ENCODE measurements around the gene NFATC1. TPM values are rescaled to one million over a fixed set of nuclear protein-coding genes. Genes with fewer than 3 reads are reported as not detected.

NFATC1 gene
- polyA plus RNA-seq, 2 of the 4 experiments (the other 2 are of a cell fraction) = 0.52 to 1.7 TPM

- CTCF ChIA-PET = no interaction called here
These were observed 164.5 kb downstream of the NFATC1 start for GRCh38 chr18:79560042-79560860.

GRCh38 chr18:79560861-79561210 lies 165.1 kb downstream of the NFATC1 start:
- DNase-seq (ENCODE audit: low read depth in 1 of 2, low spot score in 1 of 2) (no peak), FAIRE-seq (no peak), ATAC-seq (no peak)
- Histone ChIP-seq H3K9me3 (no peaks in the 10 kb centered on the region), H3K4me1 (no peaks in the 10 kb centered on the region), H3K27ac (no peak overlapping the region), H3K4me2 (no peak overlapping the region), H3K4me3 (no peak overlapping the region)
- CTCF ChIA-PET = interaction anchor here (1.5 kb wide), 1 partner anchor 182 kb away, joined by 3 read pairs; no protein-coding TSS in a partner anchor
- POLR2A ChIA-PET = no interaction called here
- WGBS (ENCODE audit: missing lambda C conversion rate) = 73% methylated on average over 5 of the region's 5 CpGs
- TF ChIP-seq HOXB13 (CRISPR knock-in tag; IDR thresholded peaks at IDR 0.05; ENCODE audit: low read depth) = no peak

More at GRCh38 chr18:79560042-79560860, 164.5 kb downstream of the NFATC1 start:
- POLR2A ChIA-PET = no interaction called here
- no peak overlapping the region for H3K27ac ChIP-seq
- ATAC-seq = no peak
- FAIRE-seq = no peak
- no peaks in the 10 kb centered on the region for H3K9me3 ChIP-seq
- H3K4me1 ChIP-seq = no peaks in the 10 kb centered on the region
- H3K4me3 ChIP-seq = no peak overlapping the region
- no peak overlapping the region for H3K4me2 ChIP-seq
- no peak for DNase-seq (ENCODE audit: low read depth in 1 of 2, low spot score in 1 of 2)
- 61% methylated on average over 25 of the region's 34 CpGs for WGBS (ENCODE audit: missing lambda C conversion rate)
- TF ChIP-seq REST (IDR thresholded peaks at IDR 0.05) (no peak), CEBPB (IDR thresholded peaks at IDR 0.05) (no peak), HES2 (IDR thresholded peaks at IDR 0.05) (no peak), USF2 (IDR thresholded peaks at IDR 0.05) (no peak), TP53 (CRISPR knock-in tag; IDR thresholded peaks at IDR 0.05) (no peak), KDM1A (IDR thresholded peaks at IDR 0.05; ENCODE audit: low read depth) (no peak), FOXS1 (CRISPR knock-in tag; IDR thresholded peaks at IDR 0.05) (no peak), NPAS2 (CRISPR knock-in tag; IDR thresholded peaks at IDR 0.05; ENCODE audit: borderline replicate concordance) (no peak), PBX3 (IDR thresholded peaks at IDR 0.05) (no peak), POLR2AphosphoS2 (conservative IDR thresholded peaks at IDR 0.05; ENCODE audit: low read length) (no peak)

- Histone ChIP-seq H3K4me1 (no peaks in the 10 kb centered on the region), H3K4me3 (no peak overlapping the region), H3K27ac (no peak overlapping the region), H3K4me2 (no peak overlapping the region), H3K9me3 (no peaks in the 10 kb centered on the region)
- ChIA-PET POLR2A (no interaction called here), CTCF (no interaction called here)
- WGBS (ENCODE audit: missing lambda C conversion rate) = 61% methylated on average over 6 of the region's 6 CpGs
- DNase-seq (ENCODE audit: low read depth in 1 of 2, low spot score in 1 of 2) = no peak
- TF ChIP-seq FOSB (CRISPR knock-in tag; IDR thresholded peaks at IDR 0.05) (no peak), MAZ (IDR thresholded peaks at IDR 0.05; ENCODE audit: borderline replicate concordance, low read depth, low read length) (no peak), E2F6 (IDR thresholded peaks at IDR 0.05; ENCODE audit: borderline replicate concordance, low read depth) (no peak), FOSL2 (IDR thresholded peaks at IDR 0.05) (no peak), FOSL2 (CRISPR knock-in tag; IDR thresholded peaks at IDR 0.05) (no peak), HES2 (IDR thresholded peaks at IDR 0.05) (no peak), ZSCAN20 (CRISPR knock-in tag; IDR thresholded peaks at IDR 0.05) (no peak), CBX8 (IDR thresholded peaks at IDR 0.05) (no peak), JUN (IDR thresholded peaks at IDR 0.05) (no peak), ZFP36 (IDR thresholded peaks at IDR 0.05; ENCODE audit: borderline replicate concordance, partially characterized antibody) (no peak), KDM1A (IDR thresholded peaks at IDR 0.05; ENCODE audit: low read depth) (no peak), EHMT2 (IDR thresholded peaks at IDR 0.05; ENCODE audit: low read depth) (no peak), SREBF2 (IDR thresholded peaks at IDR 0.05) (no peak), JUNB (IDR thresholded peaks at IDR 0.05) (no peak)
- no peak for FAIRE-seq
- no peak for ATAC-seq
These were observed 168.2 kb downstream of the NFATC1 start for GRCh38 chr18:79563949-79564348.
